ENCODE measurements around the gene SPHKAP.

- TF ChIP-seq CTCF (IDR thresholded peaks at IDR 0.05) (no peak), POLR2AphosphoS5 (IDR thresholded peaks at IDR 0.05) (no peak)
These were observed 55.1 kb downstream of the SPHKAP start for GRCh38 chr2:228126401-228126800.
